Measurements from ENCODE around the gene WDFY4.

WDFY4 gene

DNA sequence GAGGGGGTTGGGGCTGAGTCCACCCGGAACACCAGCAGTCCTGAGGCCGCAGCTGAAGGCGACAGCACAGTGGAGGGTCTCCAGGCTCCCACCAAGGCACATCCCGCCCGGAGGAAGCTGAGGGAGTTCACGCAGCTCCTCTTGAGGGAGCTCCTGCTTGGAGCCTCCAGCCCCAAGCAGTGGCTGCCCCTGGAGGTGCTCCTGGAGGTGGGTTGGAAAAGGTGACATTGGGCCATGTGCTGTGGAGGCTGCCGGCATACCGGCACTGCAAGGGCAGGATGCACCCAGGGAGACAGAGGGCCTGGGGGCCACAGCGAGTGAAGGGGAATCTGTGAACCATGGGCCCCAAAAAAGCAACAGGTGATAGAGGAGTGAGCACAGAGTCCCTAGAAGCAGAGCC, 135.6 kb downstream of the WDFY4 start:
- no peak for DNase-seq

GRCh38 chr10:48820699-48821098, 136.0 kb downstream of the WDFY4 start:
- no peak for DNase-seq

DNA sequence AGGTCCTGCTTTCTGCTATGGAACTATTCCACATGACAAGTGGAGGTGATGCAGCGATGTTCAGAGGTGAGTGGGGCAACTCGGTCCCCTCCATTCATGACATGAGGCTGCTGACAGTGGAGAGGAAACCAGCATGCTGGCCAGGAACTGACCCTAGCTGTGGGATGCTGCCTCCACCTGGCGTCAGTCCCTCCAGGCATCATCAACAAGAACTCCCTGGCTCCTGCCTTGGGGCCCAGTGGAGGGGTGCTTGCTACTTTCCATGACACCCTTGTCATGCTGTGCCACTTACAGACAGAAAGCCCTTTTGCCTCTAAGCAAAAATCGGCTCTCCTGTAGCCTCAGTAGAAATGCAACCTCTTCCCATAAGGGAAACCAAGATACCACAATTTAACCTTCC, 136.4 kb downstream of the WDFY4 start:
- DNase-seq: no peak

- no peak for DNase-seq
Measured at GRCh38 chr10:48821692-48822091, 137.0 kb downstream of the WDFY4 start.

GRCh38 chr10:48833674-48834073, 149.0 kb downstream of the WDFY4 start:
- no peak for DNase-seq

GRCh38 chr10:48834189-48834965, 149.7 kb downstream of the WDFY4 start:
- no peak for DNase-seq

- DNase-seq: no peak
Measured at GRCh38 chr10:48835781-48836180, 151.1 kb downstream of the WDFY4 start.

GRCh38 chr10:48836605-48837004, 151.9 kb downstream of the WDFY4 start:
- no peak for DNase-seq

DNA sequence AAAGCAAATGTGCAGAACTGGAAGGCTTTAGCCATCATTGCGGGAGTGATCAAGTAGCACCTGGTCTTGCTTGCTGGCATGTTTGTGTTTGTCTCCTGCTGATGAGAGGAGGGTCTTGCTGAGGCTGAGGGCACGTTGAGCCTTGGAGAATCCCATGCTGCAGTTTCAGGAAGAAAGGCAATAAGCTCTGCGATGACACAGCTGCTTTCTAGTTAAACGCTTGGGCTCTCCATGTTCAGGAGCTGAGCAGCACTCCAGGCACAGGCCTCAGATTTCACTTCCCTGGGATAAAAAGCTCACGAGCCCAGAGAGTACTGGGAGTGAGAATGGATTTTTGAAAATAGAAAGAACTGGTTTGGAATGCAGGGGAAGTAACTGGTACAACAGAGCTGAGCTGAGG, 154.2 kb downstream of the WDFY4 start:
- DNase-seq: no peak

DNA sequence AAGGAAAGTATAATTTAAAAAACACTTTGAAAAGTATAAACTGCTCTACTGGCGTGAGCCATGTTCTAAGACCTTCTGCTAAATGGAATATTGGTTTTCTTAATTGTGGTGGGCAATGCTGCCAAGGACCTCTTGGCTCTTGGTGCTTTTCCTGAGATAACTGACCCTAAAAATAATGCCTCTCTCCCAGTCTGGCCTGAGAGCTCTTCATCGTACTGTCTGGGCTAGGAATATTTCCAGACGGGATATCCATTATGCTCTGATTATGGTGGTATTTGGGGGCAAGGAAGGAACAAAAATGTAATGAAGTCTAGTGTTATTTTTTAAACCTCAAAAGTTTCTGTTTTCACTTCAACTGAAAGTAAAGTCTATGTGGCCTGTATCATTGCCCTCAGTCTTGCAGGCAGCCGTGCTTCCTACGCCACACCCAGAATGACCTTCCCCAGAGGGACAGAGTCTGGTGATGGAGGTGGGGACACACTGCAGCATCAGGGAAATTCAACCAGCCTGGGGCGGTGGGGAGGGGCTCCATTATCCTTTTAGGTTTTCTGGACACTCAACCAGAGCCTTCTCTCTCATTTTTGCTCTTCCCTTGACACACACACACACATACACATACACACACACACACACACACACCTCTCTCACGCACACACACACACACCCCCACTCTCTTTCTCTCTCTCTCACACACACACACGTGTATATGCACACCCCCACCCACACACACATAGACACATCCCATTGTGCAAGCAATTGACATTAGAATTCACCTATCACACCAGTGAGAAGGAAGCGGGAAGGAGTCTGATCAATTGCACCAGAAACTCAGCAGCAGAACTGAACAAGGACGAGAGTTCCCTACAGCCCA, 155.4 kb downstream of the WDFY4 start:
- DNase-seq: no peak

GRCh38 chr10:48842231-48842630, 157.6 kb downstream of the WDFY4 start:
- DNase-seq: no peak

DNA sequence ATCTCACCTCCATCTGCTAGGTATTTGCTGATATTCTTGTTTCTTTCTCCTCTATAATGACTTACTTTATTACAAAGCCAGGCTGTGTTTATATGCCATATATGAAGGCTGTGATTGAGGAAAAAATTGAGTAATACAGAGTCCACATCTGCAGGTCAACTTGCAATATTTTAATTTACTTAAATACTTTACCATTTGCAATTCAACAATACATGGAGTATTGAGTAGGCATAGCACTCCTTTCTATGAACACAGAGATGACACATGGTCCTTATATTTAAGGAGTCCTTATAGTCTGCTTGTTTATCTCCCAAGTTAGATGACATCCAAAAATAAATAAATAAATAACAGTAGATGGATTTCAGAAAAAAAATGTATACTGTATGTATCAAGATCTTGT, 158.5 kb downstream of the WDFY4 start:
- no peak for DNase-seq

GRCh38 chr10:48844616-48845015, 159.9 kb downstream of the WDFY4 start:
- no peak for DNase-seq

- no peak for DNase-seq
Measured at GRCh38 chr10:48845512-48845911, 160.8 kb downstream of the WDFY4 start.

- no peak for DNase-seq
Measured at GRCh38 chr10:48847691-48848090, 163.0 kb downstream of the WDFY4 start.

DNA sequence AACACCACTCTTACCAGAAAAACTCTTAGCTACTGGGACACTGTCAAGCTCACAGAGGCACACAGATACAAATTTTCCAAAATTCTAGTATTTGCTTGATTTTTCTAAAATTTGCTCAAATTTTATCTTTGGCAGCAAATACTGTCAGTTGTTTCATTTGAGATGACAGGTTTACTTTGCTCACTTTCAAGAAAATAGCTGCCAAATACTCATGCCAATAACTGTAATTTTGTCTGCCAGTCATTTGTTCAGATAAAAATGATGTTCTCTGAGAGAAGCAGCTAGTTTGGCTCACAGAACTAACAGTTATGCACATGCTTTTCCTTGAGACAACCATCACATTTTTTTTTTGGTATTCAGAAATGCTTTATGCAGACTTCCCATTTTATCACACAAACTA, 172.2 kb downstream of the WDFY4 start:
- no peak for DNase-seq

DNA sequence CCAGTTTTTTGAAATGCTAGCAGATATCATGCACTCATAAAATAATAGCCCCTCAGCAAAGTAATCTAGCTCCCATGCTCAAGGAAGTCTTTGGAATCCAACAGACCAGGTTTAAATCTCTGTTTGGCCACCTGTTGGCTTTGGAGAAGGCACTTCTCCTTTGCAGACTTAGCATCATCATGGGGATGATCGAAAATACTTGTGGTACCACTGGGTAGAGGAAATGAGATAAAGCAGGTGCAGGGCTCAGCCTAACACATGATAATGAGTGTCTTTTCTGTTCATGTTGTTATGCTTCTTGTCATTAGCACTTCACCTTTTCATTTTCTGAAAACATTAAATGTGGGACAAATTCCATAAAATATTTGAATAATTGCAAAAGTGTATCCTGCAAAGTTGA, 187.6 kb downstream of the WDFY4 start:
- no peak for DNase-seq

- no peak for DNase-seq
Measured at GRCh38 chr10:48878091-48878490, 193.4 kb downstream of the WDFY4 start.

GRCh38 chr10:48879451-48879850, 194.8 kb downstream of the WDFY4 start:
- DNase-seq: no peak

DNA sequence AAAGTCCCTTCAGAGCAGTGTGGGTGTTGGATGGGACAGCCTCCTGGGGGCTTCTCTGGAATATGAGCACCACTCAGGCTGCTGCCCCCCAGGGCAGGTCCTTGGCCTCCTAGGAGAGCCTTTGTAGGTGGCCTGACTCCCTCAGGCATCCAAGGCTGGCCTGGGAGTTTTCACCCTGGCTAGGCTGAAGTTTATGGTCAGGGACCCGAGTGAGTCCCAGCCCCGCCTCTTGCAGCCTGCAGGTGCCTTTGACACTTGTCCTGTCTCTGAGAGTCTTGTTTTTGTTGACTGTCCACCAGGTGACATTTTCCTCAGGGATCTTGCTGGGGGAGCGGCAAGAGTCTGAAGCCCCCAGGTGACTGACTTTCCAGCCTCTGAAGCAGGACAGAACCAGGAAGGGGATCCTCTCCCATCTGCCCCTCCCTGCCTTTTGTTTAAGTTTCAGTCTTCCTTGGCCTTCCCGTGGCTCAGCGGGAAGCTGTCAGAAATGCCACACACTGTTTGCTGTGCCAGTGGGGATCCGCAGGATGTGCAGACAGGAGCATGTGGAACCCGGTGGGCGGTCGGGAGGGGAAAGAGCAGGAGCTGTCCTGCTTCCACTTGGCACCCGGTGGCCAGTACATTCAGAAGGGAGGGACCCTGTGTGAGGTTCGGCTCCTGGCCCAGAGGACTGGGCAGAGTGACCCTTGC, 195.5 kb downstream of the WDFY4 start:
- no peak for DNase-seq

DNA sequence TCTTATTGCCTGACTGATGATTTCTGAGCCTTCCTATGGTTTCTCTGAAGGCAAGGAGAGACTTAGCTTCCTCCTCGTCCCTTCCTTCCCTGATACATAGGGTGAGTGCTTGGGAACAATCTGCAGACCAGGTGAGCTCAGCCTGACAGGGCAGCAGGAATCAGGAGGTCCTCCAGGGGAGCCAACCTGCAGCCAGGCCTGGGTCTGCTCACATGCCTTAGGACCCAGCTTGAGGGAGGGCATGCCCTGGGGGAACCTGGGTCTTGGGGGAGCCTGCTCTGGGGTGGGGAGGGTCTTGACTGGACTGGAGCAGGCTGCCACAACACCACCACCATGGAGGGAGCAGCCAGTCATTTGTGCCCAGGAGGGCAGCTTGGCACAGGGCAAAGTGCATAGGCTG, 197.3 kb downstream of the WDFY4 start:
- no peak for DNase-seq

- no peak for DNase-seq
Measured at GRCh38 chr10:48882881-48883280, 198.2 kb downstream of the WDFY4 start.

DNA sequence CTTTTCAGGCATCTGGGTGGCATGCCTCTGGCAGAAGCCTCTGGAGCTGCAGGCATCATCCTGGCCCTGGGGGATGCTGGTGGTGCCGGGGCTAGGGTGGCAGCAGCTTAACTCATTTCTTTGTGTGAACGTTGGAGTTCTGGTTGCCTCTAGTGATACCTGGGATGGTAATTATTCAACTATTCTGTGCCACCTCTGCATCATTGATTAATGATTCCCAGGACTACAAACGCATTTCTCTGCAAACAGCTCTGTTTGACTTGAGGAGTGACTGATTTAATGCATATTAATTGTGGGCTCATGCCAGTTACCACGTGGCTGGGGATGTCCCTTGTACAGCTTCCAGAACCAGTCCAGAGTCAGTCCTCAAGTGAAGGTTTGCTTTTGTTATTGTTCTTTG, 199.0 kb downstream of the WDFY4 start:
- DNase-seq: no peak

All from CD4-positive, alpha-beta T cell treated with Interleukin-17A for 1 hour (primary cell).